ENCODE measurements around the gene SBF1.
A peak's percentile ranks its signal among the peaks of the same experiment; 100 is the strongest.

DNA sequence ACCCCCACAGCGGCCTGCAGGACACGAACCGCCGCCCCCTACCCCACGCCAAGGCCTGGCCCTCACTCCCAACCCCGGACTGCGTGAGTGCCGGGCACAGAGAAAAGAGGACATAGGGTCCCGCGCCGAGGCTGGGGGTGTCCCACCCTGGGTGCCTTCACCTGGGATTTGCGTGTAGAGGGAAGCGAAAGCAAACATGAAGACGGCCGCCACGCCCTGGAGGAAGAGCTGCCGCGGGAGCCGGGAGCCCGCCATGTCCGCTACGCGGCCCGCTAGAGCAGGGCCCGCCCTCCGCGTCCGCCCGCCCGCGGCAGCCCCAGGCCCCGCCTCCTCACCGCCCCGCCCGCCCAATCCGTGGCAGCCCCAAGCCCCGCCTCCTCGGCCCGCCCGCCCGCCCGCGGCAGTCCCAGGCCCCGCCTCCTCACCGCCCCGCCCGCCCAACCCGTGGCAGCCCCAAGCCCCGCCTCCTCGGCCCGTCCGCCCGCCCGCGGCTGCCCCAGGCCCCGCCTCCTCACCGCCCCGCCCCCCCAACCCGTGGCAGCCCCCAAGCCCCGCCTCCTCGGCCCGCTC is 32.7 kb upstream of the SBF1 start, which contains the start of gene LMF2:
- TF ChIP-seq, protein P1, sequence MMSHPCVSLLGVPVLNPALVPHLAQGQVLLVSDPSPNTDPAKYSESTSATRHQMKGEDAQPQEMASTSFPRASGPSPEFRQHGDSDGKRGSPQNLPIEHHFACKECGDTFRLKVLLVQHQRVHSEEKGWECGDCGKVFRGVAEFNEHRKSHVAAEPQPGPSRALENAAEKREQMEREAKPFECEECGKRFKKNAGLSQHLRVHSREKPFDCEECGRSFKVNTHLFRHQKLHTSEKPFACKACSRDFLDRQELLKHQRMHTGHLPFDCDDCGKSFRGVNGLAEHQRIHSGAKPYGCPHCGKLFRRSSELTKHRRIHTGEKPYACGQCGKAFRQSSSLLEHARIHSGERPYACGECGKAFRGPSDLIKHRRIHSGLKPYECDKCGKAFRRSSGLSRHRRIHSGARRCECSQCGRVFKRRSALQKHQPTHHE (CRISPR knock-in tag; IDR thresholded peaks at IDR 0.05; ENCODE audit: borderline replicate concordance): no peak
- TF ChIP-seq CC2D1A (CRISPR knock-in tag; IDR thresholded peaks at IDR 0.05) (no peak), POLR2A (IDR thresholded peaks at IDR 0.05; ENCODE audit: insufficient read depth in 1 of 2, low read depth in 2 of 2, low read length in 2 of 2) (peak; percentile 34 to 82; a peak in 3 of 4 replicates), MIXL1 (CRISPR knock-in tag; IDR thresholded peaks at IDR 0.05) (no peak), ZNF331 (CRISPR knock-in tag; IDR thresholded peaks at IDR 0.05) (peak; percentile 46; the same call in 1 of the 2 replicates), KAT2B (IDR thresholded peaks at IDR 0.05; ENCODE audit: borderline replicate concordance, low read depth, low read length) (no peak), CEBPB (IDR thresholded peaks at IDR 0.05; ENCODE audit: borderline replicate concordance, low read depth, low read length) (no peak)
- TF ChIP-seq, protein P2, sequence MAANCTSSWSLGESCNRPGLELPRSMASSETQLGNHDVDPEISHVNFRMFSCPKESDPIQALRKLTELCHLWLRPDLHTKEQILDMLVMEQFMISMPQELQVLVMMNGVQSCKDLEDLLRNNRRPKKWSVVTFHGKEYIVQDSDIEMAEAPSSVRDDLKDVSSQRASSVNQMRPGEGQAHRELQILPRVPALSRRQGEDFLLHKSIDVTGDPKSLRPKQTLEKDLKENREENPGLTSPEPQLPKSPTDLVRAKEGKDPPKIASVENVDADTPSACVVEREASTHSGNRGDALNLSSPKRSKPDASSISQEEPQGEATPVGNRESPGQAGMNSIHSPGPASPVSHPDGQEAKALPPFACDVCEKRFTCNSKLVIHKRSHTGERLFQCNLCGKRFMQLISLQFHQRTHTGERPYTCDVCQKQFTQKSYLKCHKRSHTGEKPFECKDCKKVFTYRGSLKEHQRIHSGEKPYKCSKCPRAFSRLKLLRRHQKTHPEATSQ (CRISPR knock-in tag; IDR thresholded peaks at IDR 0.05; ENCODE audit: borderline replicate concordance): no peak

All from HepG2 (cell line).